IPS DF 6.9 (cell line): ENCODE measurements around the gene GPR83.

ENCODE experiments used
- DNase-seq: peaks from one replicate; pipeline ENCODE4 v3.0.0-alpha.2; 2013; ENCODE audit warnings: low read depth, low spot score
- H3K27ac ChIP-seq: one replicate; pipeline ENCODE4 v1.5.1; 2013; ENCODE audit warnings: low read length, control low read depth
- H3K27me3 ChIP-seq: 2 replicates; pipeline ENCODE4 v1.6.1; 2013; ENCODE audit warnings: mild to moderate bottlenecking, low read length; ENCODE audit not compliant: control insufficient read depth, insufficient read depth
- H3K36me3 ChIP-seq: 2 replicates; pipeline ENCODE4 v1.6.1; 2013; ENCODE audit warnings: low read length; ENCODE audit not compliant: control insufficient read depth, insufficient read depth
- H3K4me1 ChIP-seq: 2 replicates; pipeline ENCODE4 v1.6.1; 2013; ENCODE audit warnings: low read length; ENCODE audit not compliant: control insufficient read depth, insufficient read depth
- H3K4me3 ChIP-seq: 2 replicates; pipeline ENCODE4 v1.5.1; 2013; ENCODE audit warnings: mild to moderate bottlenecking, low read length
- H3K9me3 ChIP-seq: 2 replicates; pipeline ENCODE4 v1.6.1; 2013; ENCODE audit warnings: low read length, inconsistent platforms; ENCODE audit not compliant: control insufficient read depth, insufficient read depth
- WGBS: extraction: QIAGEN DNeasy Blood & Tissue Kit; methylation state at CpG from one replicate; pipeline ENCODE4 v1.1.7; 2013; ENCODE audit warnings: mixed read lengths, missing lambda C conversion rate; ENCODE audit not compliant: insufficient read length, insufficient coverage; 5-methylcytosine and 5-hydroxymethylcytosine counted together

The GPR83 gene

GRCh38 chr11:94400839-94401772, at the start of gene GPR83:
TSS of gene GPR83 (minus strand) at chr11:94401419. CDS start at chr11:94401247, 172 bp downstream.
- DNase-seq: no peak
- peak within 1 kb of the TSS; percentile 39; the same call in 1 of the 2 replicates for H3K4me3 ChIP-seq
- peaks cover 1% of the 10 kb centered on the region; the same call in 1 of the 2 replicates for H3K4me1 ChIP-seq

GRCh38 chr11:94450048-94450447, 48.8 kb upstream of the GPR83 start:
- Histone ChIP-seq H3K36me3 (peaks cover 1% of the 10 kb centered on the region; the same call in 1 of the 2 replicates), H3K27me3 (no peaks in the 10 kb centered on the region), H3K4me1 (no peaks in the 10 kb centered on the region), H3K9me3 (no peaks in the 10 kb centered on the region), H3K27ac (no peak overlapping the region), H3K4me3 (no peak overlapping the region)
- WGBS: no CpG with 5 or more reads among the region's 3 CpGs
- no peak for DNase-seq

More at GRCh38 chr11:94400839-94401772, at the start of gene GPR83:
- H3K27me3 ChIP-seq: peaks cover 18% of the 10 kb centered on the region
- no peaks in the 10 kb centered on the region for H3K36me3 ChIP-seq
- no peaks in the 10 kb centered on the region for H3K9me3 ChIP-seq
- no peak within 1 kb of the TSS for H3K27ac ChIP-seq
- WGBS: no CpG with 5 or more reads among the region's 73 CpGs

- Histone ChIP-seq H3K27me3 (no peaks in the 10 kb centered on the region), H3K9me3 (no peaks in the 10 kb centered on the region), H3K4me3 (no peak overlapping the region), H3K27ac (no peak overlapping the region), H3K36me3 (peaks cover 3% of the 10 kb centered on the region; the same call in 1 of the 2 replicates), H3K4me1 (no peaks in the 10 kb centered on the region)
- 100% methylated on average over 1 of the region's 2 CpGs for WGBS
- no peak for DNase-seq
Measured at GRCh38 chr11:94449437-94449836, 48.2 kb upstream of the GPR83 start.

GRCh38 chr11:94449029-94449428, 47.8 kb upstream of the GPR83 start:
- 100% methylated on average over 1 of the region's 1 CpG for WGBS
- Histone ChIP-seq H3K4me3 (no peak overlapping the region), H3K9me3 (no peaks in the 10 kb centered on the region), H3K27ac (no peak overlapping the region), H3K36me3 (peaks cover 3% of the 10 kb centered on the region; the same call in 1 of the 2 replicates), H3K4me1 (no peaks in the 10 kb centered on the region), H3K27me3 (no peaks in the 10 kb centered on the region)
- DNase-seq: no peak

- Histone ChIP-seq H3K27me3 (no peaks in the 10 kb centered on the region), H3K4me1 (no peaks in the 10 kb centered on the region), H3K27ac (no peak overlapping the region), H3K36me3 (peaks cover 3% of the 10 kb centered on the region; the same call in 1 of the 2 replicates), H3K9me3 (no peaks in the 10 kb centered on the region), H3K4me3 (no peak overlapping the region)
- whole genome bisulfite sequencing: no CpG with 5 or more reads among the region's 4 CpGs
- no peak for DNase-seq
Measured at GRCh38 chr11:94447149-94447548, 45.9 kb upstream of the GPR83 start.

GRCh38 chr11:94445641-94446040, 44.4 kb upstream of the GPR83 start:
- no peaks in the 10 kb centered on the region for H3K27me3 ChIP-seq
- H3K36me3 ChIP-seq: peaks cover 3% of the 10 kb centered on the region; the same call in 1 of the 2 replicates
- no CpG with 5 or more reads among the region's 1 CpG for WGBS
- H3K9me3 ChIP-seq: no peaks in the 10 kb centered on the region
- H3K4me1 ChIP-seq: no peaks in the 10 kb centered on the region
- no peak for DNase-seq
- no peak overlapping the region for H3K27ac ChIP-seq
- no peak overlapping the region for H3K4me3 ChIP-seq

GRCh38 chr11:94433049-94433448, 31.8 kb upstream of the GPR83 start:
- no peak overlapping the region for H3K27ac ChIP-seq
- H3K9me3 ChIP-seq: no peaks in the 10 kb centered on the region; the same call in 1 of the 2 replicates
- no peak for DNase-seq
- no CpG with 5 or more reads among the region's 1 CpG for WGBS
- H3K4me3 ChIP-seq: no peak overlapping the region
- H3K4me1 ChIP-seq: no peaks in the 10 kb centered on the region
- H3K36me3 ChIP-seq: peaks cover 4% of the 10 kb centered on the region; the same call in 1 of the 2 replicates
- no peaks in the 10 kb centered on the region for H3K27me3 ChIP-seq

GRCh38 chr11:94424662-94425061, 23.4 kb upstream of the GPR83 start:
- H3K4me1 ChIP-seq: no peaks in the 10 kb centered on the region
- H3K27me3 ChIP-seq: no peaks in the 10 kb centered on the region

GRCh38 chr11:94424011-94424410, 22.8 kb upstream of the GPR83 start:
- no peaks in the 10 kb centered on the region for H3K27me3 ChIP-seq
- H3K4me1 ChIP-seq: no peaks in the 10 kb centered on the region
- no peak for DNase-seq
- H3K9me3 ChIP-seq: no peaks in the 10 kb centered on the region
- peaks cover 5% of the 10 kb centered on the region; the same call in 1 of the 2 replicates for H3K36me3 ChIP-seq
- WGBS: no CpG with 5 or more reads among the region's 2 CpGs
- no peak overlapping the region for H3K27ac ChIP-seq
- no peak overlapping the region for H3K4me3 ChIP-seq

More at GRCh38 chr11:94424662-94425061, 23.4 kb upstream of the GPR83 start:
- WGBS: no CpG with 5 or more reads among the region's 2 CpGs
- Histone ChIP-seq H3K27ac (no peak overlapping the region), H3K9me3 (no peaks in the 10 kb centered on the region; the same call in 1 of the 2 replicates), H3K4me3 (no peak overlapping the region), H3K36me3 (peaks cover 9% of the 10 kb centered on the region; the same call in 1 of the 2 replicates)
- DNase-seq: no peak

GRCh38 chr11:94423507-94423906, 22.3 kb upstream of the GPR83 start:
- Histone ChIP-seq H3K4me1 (no peaks in the 10 kb centered on the region), H3K27ac (no peak overlapping the region), H3K27me3 (no peaks in the 10 kb centered on the region), H3K4me3 (no peak overlapping the region), H3K36me3 (peaks cover 5% of the 10 kb centered on the region; the same call in 1 of the 2 replicates), H3K9me3 (no peaks in the 10 kb centered on the region)
- WGBS: no CpG with 5 or more reads among the region's 3 CpGs
- no peak for DNase-seq
